ENCODE results near the gene ELFN2. TPM values are rescaled to one million over a fixed set of nuclear protein-coding genes. Genes with fewer than 3 reads are reported as not detected.

Gene ELFN2
- polyA plus RNA-seq, 3 donors: 0.01 TPM; not detected in 2

- Mint-ChIP-seq H3K27me3 (ENCODE audit: low read depth in 3 of 3) (peaks cover 6 to 36% (median 19%) of the 10 kb centered on the region in 3 donors), H3K27ac (peak overlapping the region in 1 of 7 donors; percentile 64), H3K4me1 (peaks cover 8% of the 10 kb centered on the region), H3K36me3 (no peaks in the 10 kb centered on the region), H3K4me3 (no peak overlapping the region), H3K9me3 (peaks cover 0 to 2% (median 0%) of the 10 kb centered on the region in 7 donors)
- TF ChIP-seq, protein P1, sequence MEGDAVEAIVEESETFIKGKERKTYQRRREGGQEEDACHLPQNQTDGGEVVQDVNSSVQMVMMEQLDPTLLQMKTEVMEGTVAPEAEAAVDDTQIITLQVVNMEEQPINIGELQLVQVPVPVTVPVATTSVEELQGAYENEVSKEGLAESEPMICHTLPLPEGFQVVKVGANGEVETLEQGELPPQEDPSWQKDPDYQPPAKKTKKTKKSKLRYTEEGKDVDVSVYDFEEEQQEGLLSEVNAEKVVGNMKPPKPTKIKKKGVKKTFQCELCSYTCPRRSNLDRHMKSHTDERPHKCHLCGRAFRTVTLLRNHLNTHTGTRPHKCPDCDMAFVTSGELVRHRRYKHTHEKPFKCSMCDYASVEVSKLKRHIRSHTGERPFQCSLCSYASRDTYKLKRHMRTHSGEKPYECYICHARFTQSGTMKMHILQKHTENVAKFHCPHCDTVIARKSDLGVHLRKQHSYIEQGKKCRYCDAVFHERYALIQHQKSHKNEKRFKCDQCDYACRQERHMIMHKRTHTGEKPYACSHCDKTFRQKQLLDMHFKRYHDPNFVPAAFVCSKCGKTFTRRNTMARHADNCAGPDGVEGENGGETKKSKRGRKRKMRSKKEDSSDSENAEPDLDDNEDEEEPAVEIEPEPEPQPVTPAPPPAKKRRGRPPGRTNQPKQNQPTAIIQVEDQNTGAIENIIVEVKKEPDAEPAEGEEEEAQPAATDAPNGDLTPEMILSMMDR (IDR thresholded peaks at IDR 0.05): no peak
- no peak overlapping the region for H3K4me2 ChIP-seq (replicated peaks; ENCODE audit: extremely low read depth, low read length, poor library complexity, severe bottlenecking)
- no peaks in the 10 kb centered on the region for H3K9me3 ChIP-seq (replicated peaks in 1 of 2; ENCODE audit: control insufficient read depth in 1 of 2, insufficient read depth in 1 of 2, low read length in 2 of 2)
- DNase-seq: no peak
- intact Hi-C loops (cut with micrococcal nuclease): no loop called here
- H3K79me2 ChIP-seq (ENCODE audit: insufficient read depth, low read length): no peaks in the 10 kb centered on the region
- peaks cover 0 to 13% of the 10 kb centered on the region in 2 donors for H3K27me3 ChIP-seq (ENCODE audit: control insufficient read depth in 2 of 2, insufficient read depth in 2 of 2, low read length in 2 of 2)
- H3K4me3 ChIP-seq (replicated peaks in 1 of 3; ENCODE audit: low read depth in 2 of 3, low read length in 3 of 3): no peak overlapping the region
- H2AFZ ChIP-seq (ENCODE audit: insufficient read depth, low read depth, low read length, poor library complexity, severe bottlenecking): no peak overlapping the region
- no peak overlapping the region for H3K9ac ChIP-seq (ENCODE audit: insufficient read depth, low read length, poor library complexity, severe bottlenecking)
- no peak overlapping the region for H3K27ac ChIP-seq (ENCODE audit: low read depth in 1 of 2, low read length in 2 of 2)
- no peaks in the 10 kb centered on the region for H3K36me3 ChIP-seq (replicated peaks in 1 of 2; ENCODE audit: control insufficient read depth in 1 of 2, insufficient read depth in 2 of 2, low read length in 2 of 2)
- no peaks in the 10 kb centered on the region for H4K20me1 ChIP-seq (ENCODE audit: insufficient read depth, low read length)
- H3K4me1 ChIP-seq (ENCODE audit: control insufficient read depth in 1 of 2, insufficient read depth in 2 of 2, low read length in 2 of 2): peaks cover 10 to 14% of the 10 kb centered on the region in 2 donors
- 96% methylated on average over 35 of the region's 35 CpGs for WGBS (ENCODE audit: insufficient coverage)
These were observed 52.7 kb downstream of the ELFN2 start for GRCh38 chr22:37374571-37374970.

DNA sequence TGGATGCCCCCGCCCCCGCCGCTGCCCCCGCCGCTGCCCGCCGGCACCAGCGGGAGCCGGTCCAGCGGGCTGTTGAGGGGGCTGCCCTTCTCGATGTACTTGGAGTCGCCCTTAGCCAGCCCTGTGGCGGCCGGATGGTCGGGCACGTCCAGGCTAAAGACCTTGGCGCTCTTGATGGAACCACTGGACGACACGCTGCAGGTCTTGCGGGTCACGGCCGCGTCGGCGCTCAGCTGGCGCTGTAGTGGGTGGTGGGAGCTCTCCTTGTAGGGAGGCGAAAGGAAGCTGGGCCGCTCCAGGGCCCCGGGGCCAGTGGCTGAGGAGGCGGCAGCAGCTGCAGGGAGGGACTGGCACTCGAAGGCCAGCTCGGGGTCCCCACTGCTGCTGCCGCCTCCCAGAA is 53.8 kb downstream of the ELFN2 start:
- Mint-ChIP-seq H3K4me3 (no peak overlapping the region), H3K27me3 (ENCODE audit: low read depth in 3 of 3) (peaks cover 9 to 31% (median 19%) of the 10 kb centered on the region in 3 donors), H3K36me3 (no peaks in the 10 kb centered on the region), H3K27ac (no peak overlapping the region), H3K4me1 (peaks cover 8% of the 10 kb centered on the region), H3K9me3 (peaks cover 0 to 2% (median 0%) of the 10 kb centered on the region in 7 donors)
- 96% methylated on average over 33 of the region's 33 CpGs for WGBS (ENCODE audit: insufficient coverage)
- H3K4me2 ChIP-seq (replicated peaks; ENCODE audit: extremely low read depth, low read length, poor library complexity, severe bottlenecking): no peak overlapping the region
- no peak overlapping the region for H3K27ac ChIP-seq (ENCODE audit: low read depth in 1 of 2, low read length in 2 of 2)
- H3K9ac ChIP-seq (ENCODE audit: insufficient read depth, low read length, poor library complexity, severe bottlenecking): no peak overlapping the region
- TF ChIP-seq, protein P1 (IDR thresholded peaks at IDR 0.05): no peak
- peaks cover 0 to 9% of the 10 kb centered on the region in 2 donors for H3K27me3 ChIP-seq (ENCODE audit: control insufficient read depth in 2 of 2, insufficient read depth in 2 of 2, low read length in 2 of 2)
- no peaks in the 10 kb centered on the region for H3K36me3 ChIP-seq (replicated peaks in 1 of 2; ENCODE audit: control insufficient read depth in 1 of 2, insufficient read depth in 2 of 2, low read length in 2 of 2)
- peaks cover 11 to 16% of the 10 kb centered on the region in 2 donors for H3K4me1 ChIP-seq (ENCODE audit: control insufficient read depth in 1 of 2, insufficient read depth in 2 of 2, low read length in 2 of 2)
- no peaks in the 10 kb centered on the region for H4K20me1 ChIP-seq (ENCODE audit: insufficient read depth, low read length)
- DNase-seq: no peak
- H3K79me2 ChIP-seq (ENCODE audit: insufficient read depth, low read length): no peaks in the 10 kb centered on the region
- H3K9me3 ChIP-seq (replicated peaks in 1 of 2; ENCODE audit: control insufficient read depth in 1 of 2, insufficient read depth in 1 of 2, low read length in 2 of 2): no peaks in the 10 kb centered on the region
- H3K4me3 ChIP-seq (replicated peaks in 1 of 3; ENCODE audit: low read depth in 2 of 3, low read length in 3 of 3): no peak overlapping the region
- intact Hi-C loops (cut with micrococcal nuclease): no loop called here
- H2AFZ ChIP-seq (ENCODE audit: insufficient read depth, low read depth, low read length, poor library complexity, severe bottlenecking): no peak overlapping the region
